HepG2 (cell line): ENCODE measurements around the gene LRRN4CL. TPM values are rescaled to one million over a fixed set of nuclear protein-coding genes. Genes with fewer than 3 reads are reported as not detected.

ENCODE experiments used
- AGO1 ChIP-seq: fragments of 200-400 bp; formaldehyde crosslinking; IDR thresholded peaks from 2 replicates; pipeline ENCODE4 v1.6.1; 2017; ENCODE audit warnings: mild to moderate bottlenecking, low read depth, low read length, moderate library complexity; ENCODE audit not compliant: poor library complexity, severe bottlenecking
- ATF7 ChIP-seq, 2 experiments: fragments of 450-650 bp in 1 of 2; sonication (generic) in 1 of 2; formaldehyde crosslinking in 1 of 2; IDR thresholded peaks; 2 replicates each; pipeline versions ENCODE4 v1.4.0 to v1.6.1; 2016 to 2020; ENCODE audit warnings: antibody characterized with exemption in 1 of 2, mild to moderate bottlenecking in 1 of 2, missing genetic modification reagents in 1 of 2
- CREB3 ChIP-seq: sonication (generic); formaldehyde crosslinking; IDR thresholded peaks from 2 replicates; pipeline ENCODE4 v1.5.0; 2020; ENCODE audit warnings: missing genetic modification reagents
- FOXK2 ChIP-seq: fragments of 450-650 bp; IDR thresholded peaks from 2 replicates; pipeline ENCODE4 v1.6.1; 2016
- KMT2B ChIP-seq: IDR thresholded peaks from 2 replicates; pipeline ENCODE4 v1.6.1; 2016; ENCODE audit warnings: missing genetic modification reagents, missing compliant biosample characterization
- LBX2 ChIP-seq: sonication (generic); formaldehyde crosslinking; IDR thresholded peaks from 2 replicates; pipeline ENCODE4 v1.5.0; 2020; ENCODE audit warnings: missing genetic modification reagents, mild to moderate bottlenecking, borderline replicate concordance
- MXD4 ChIP-seq: IDR thresholded peaks from 2 replicates; pipeline ENCODE4 v1.6.1; 2016; ENCODE audit warnings: mild to moderate bottlenecking, missing biosample characterization, missing genetic modification reagents
- POLR2A ChIP-seq, 2 experiments: IDR thresholded peaks; 2 replicates each; pipeline ENCODE4 v1.6.1; 2011; ENCODE audit warnings: low read depth in 2 of 2, low read length in 2 of 2, mild to moderate bottlenecking in 1 of 2, moderate library complexity in 1 of 2; ENCODE audit not compliant: insufficient read depth in 1 of 2
- PRDM10 ChIP-seq: sonication (generic); formaldehyde crosslinking; IDR thresholded peaks from 2 replicates; pipeline ENCODE4 v1.4.0; 2020; ENCODE audit warnings: low read depth, missing genetic modification reagents
- PRDM15 ChIP-seq: sonication (generic); formaldehyde crosslinking; IDR thresholded peaks from 2 replicates; pipeline ENCODE4 v1.4.0; 2020; ENCODE audit warnings: missing genetic modification reagents
- SKI ChIP-seq: fragments of 450-650 bp; IDR thresholded peaks from one replicate; pipeline ENCODE4 v1.6.1; 2018; ENCODE audit warnings: mild to moderate bottlenecking; ENCODE audit not compliant: partially characterized antibody
- SMARCC2 ChIP-seq: fragments of 450-650 bp; IDR thresholded peaks from 2 replicates; pipeline ENCODE4 v1.6.1; 2017; ENCODE audit warnings: antibody characterized with exemption, mild to moderate bottlenecking
- SMYD3 ChIP-seq: sonication (generic); formaldehyde crosslinking; IDR thresholded peaks from 2 replicates; pipeline ENCODE4 v1.8.1; 2023; ENCODE audit warnings: mild to moderate bottlenecking, missing genetic modification reagents
- TCF7 ChIP-seq: sonication (generic); IDR thresholded peaks from 2 replicates; pipeline ENCODE4 v1.6.1; 2016; ENCODE audit warnings: antibody characterized with exemption, low read depth
- ZFX ChIP-seq: sonication (generic); formaldehyde crosslinking; IDR thresholded peaks from 2 replicates; pipeline ENCODE4 v1.4.0; 2020; ENCODE audit warnings: mild to moderate bottlenecking, low read depth, missing genetic modification reagents, moderate library complexity
- ZNF484 ChIP-seq: sonication (generic); formaldehyde crosslinking; IDR thresholded peaks from 2 replicates; pipeline ENCODE4 v1.5.1; 2020; ENCODE audit warnings: mild to moderate bottlenecking, low read depth, missing genetic modification reagents, borderline replicate concordance
- ZNF569 ChIP-seq: sonication (generic); formaldehyde crosslinking; IDR thresholded peaks from 2 replicates; pipeline ENCODE4 v1.5.0; 2020; ENCODE audit warnings: mild to moderate bottlenecking, missing genetic modification reagents, moderate library complexity, borderline replicate concordance
- ZNF598 ChIP-seq: sonication (generic); formaldehyde crosslinking; IDR thresholded peaks from 2 replicates; pipeline ENCODE4 v1.5.1; 2020; ENCODE audit warnings: mild to moderate bottlenecking, missing genetic modification reagents, borderline replicate concordance
- ZNF652 ChIP-seq: IDR thresholded peaks from 2 replicates; pipeline ENCODE4 v1.6.1; 2016; ENCODE audit warnings: low read depth, borderline replicate concordance
- ZNF660 ChIP-seq: sonication (generic); formaldehyde crosslinking; IDR thresholded peaks from 2 replicates; pipeline ENCODE4 v1.5.1; 2020; ENCODE audit warnings: mild to moderate bottlenecking, low read depth, missing genetic modification reagents, borderline replicate concordance
- ZNF720 ChIP-seq: sonication (generic); formaldehyde crosslinking; IDR thresholded peaks from 2 replicates; pipeline ENCODE4 v1.4.0; 2020; ENCODE audit warnings: missing genetic modification reagents
- polyA plus RNA-seq, 8 experiments: library from polyadenylated mRNA; depleted of rRNA in 3 of 8; stranded (reverse) in 7 of 8; unstranded in 1 of 8; fragments of >200 nt; fragmentation: Illumina TruSeq in 4 of 8; extraction: Trizol in 4 of 8; gene quantifications; 2 replicates each; pipeline versions ENCODE4 v1.2.1 to v1.2.3, GENCODE V29; 2011 to 2016; ENCODE audit warnings: low read depth in 4 of 8, missing spikeins in 1 of 8, mixed read lengths in 1 of 8; ENCODE audit not compliant: insufficient read depth in 1 of 8
- total RNA-seq, 5 experiments: library from RNA; depleted of rRNA; stranded (reverse); fragments of >200 nt; fragmentation: Illumina TruSeq; extraction: Trizol; gene quantifications; 2 replicates each; pipeline ENCODE4 v1.2.3, GENCODE V29; 2016; ENCODE audit warnings: low read depth in 1 of 5

LRRN4CL gene
- total and polyA plus RNA-seq, 2 of the 13 experiments (the other 11 are each of a cell fraction or from before 2014, with no cell fraction given) = 0.11 TPM; not detected in 1

- no peak for TF ChIP-seq ZNF660 (CRISPR knock-in tag)
- TF ChIP-seq FOXK2 = no peak
- TF ChIP-seq ZNF720 = no peak
- no peak for TF ChIP-seq SKI
- peak; percentile 74 for TF ChIP-seq ZFX (CRISPR knock-in tag)
- no peak for TF ChIP-seq KMT2B (CRISPR knock-in tag)
- TF ChIP-seq ATF7 (IDR thresholded peaks at IDR 0.05) = no peak
- no peak for TF ChIP-seq ATF7 (CRISPR knock-in tag; IDR thresholded peaks at IDR 0.05)
- no peak; the same call in 1 of the 2 replicates for TF ChIP-seq MXD4 (CRISPR knock-in tag)
- no peak for TF ChIP-seq SMYD3 (CRISPR knock-in tag)
- peak; percentile 63 to 64 for TF ChIP-seq POLR2A (IDR thresholded peaks at IDR 0.05; ENCODE audit: insufficient read depth in 1 of 2, low read depth in 2 of 2, low read length in 2 of 2)
- no peak for TF ChIP-seq TCF7
- TF ChIP-seq ZNF598 (CRISPR knock-in tag) = 0 out of 2 replicates have a peak, but pooled peaks have one; percentile 3
- TF ChIP-seq PRDM10 (CRISPR knock-in tag) = peak; percentile 15; the same call in 1 of the 2 replicates
- no peak for TF ChIP-seq PRDM15
- TF ChIP-seq LBX2 (CRISPR knock-in tag) = no peak
- TF ChIP-seq ZNF569 (CRISPR knock-in tag) = 0 out of 2 replicates have a peak, but pooled peaks have one; percentile 17
- TF ChIP-seq ZNF652 (CRISPR knock-in tag) = peak; percentile 75; the same call in 1 of the 2 replicates
- no peak for TF ChIP-seq ZNF484
- TF ChIP-seq SMARCC2 = no peak
- no peak for TF ChIP-seq AGO1
- TF ChIP-seq CREB3 (CRISPR knock-in tag) = no peak
Measured at GRCh38 chr11:62728171-62728988, 39.0 kb upstream of the LRRN4CL start, which contains the start of gene TTC9C (continued).
